Mucosa of rectum (tissue), 2 donors: Measurements from ENCODE around the gene TDRD9.

Experiments
- H3K27ac ChIP-seq, 2 donors: one replicate each; pipeline ENCODE4 v1.7.0; 2013; ENCODE audit warnings: inconsistent platforms in 2 of 2, low read depth in 2 of 2, low read length in 2 of 2
- H3K27me3 ChIP-seq, 2 donors: one replicate each; pipeline ENCODE4 v1.7.0; 2013; ENCODE audit warnings: low read length in 2 of 2; ENCODE audit not compliant: control insufficient read depth in 2 of 2, insufficient read depth in 2 of 2
- H3K36me3 ChIP-seq, 2 donors: one replicate each; pipeline ENCODE4 v1.7.0; 2013; ENCODE audit warnings: low read length in 2 of 2; ENCODE audit not compliant: control insufficient read depth in 2 of 2, insufficient read depth in 2 of 2
- H3K4me1 ChIP-seq, 2 donors: one replicate each; pipeline ENCODE4 v1.7.0; 2013; ENCODE audit warnings: low read length in 2 of 2, mild to moderate bottlenecking in 1 of 2; ENCODE audit not compliant: control insufficient read depth in 2 of 2, insufficient read depth in 2 of 2
- H3K4me3 ChIP-seq, 2 donors: one replicate each; pipeline ENCODE4 v1.7.0; 2013; ENCODE audit warnings: low read length in 2 of 2
- H3K9ac ChIP-seq, 2 donors: one replicate each; pipeline ENCODE4 v1.7.0; 2013; ENCODE audit warnings: low read length in 2 of 2, low read depth in 1 of 2, mild to moderate bottlenecking in 1 of 2
- H3K9me3 ChIP-seq, 2 donors: one replicate each; pipeline ENCODE4 v1.7.0; 2013; ENCODE audit warnings: low read length in 2 of 2; ENCODE audit not compliant: control insufficient read depth in 2 of 2
- donor health status: healthy.
- donor health status: Normal muscosa, but diverticular disease.

Gene TDRD9

DNA sequence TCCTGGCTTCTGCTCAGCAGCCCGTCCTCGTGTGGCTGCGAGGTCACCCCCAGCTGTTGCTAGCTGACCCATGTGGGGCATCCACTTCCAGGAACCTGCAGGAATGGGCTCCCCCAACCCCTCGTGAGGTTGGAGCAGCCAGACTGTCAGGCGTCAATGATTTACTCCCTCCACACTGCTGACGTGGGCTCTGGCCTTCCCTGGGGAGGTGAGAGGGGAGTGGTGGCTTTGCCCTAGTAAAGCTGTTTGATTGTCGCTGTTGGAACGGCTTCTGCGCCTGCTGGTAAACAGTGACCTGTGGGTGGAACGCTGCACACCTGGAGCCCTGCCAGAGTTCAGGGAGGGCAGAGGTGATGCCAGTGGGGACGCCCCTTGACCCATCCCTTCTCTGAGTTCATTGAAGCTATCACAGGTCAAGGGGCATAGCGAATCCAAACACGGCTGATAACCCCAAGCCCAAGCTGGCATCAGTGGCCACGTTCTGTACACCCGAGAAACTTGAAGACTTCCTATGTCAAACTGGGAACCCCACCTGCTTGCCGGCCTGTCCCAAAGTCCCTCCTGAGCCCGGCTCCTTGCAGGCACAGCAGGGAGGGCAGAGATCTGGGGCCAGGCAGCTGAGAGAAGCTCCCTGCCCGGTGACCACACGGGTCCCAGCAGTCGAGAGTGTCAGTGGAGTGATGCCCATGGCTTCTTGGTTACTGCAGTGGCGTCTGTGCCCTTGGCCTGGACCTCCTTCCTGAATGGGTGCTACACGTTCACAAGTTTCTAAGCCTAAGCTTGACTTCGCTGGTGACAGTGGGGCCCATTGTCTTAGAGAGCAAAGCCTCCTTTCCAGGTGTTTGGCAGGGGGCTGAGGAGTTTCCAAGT is 160.0 kb downstream of the TDRD9 start:
- peak overlapping the region; percentile 90 to 91 for H3K27ac ChIP-seq
- no peaks in the 10 kb centered on the region for H3K9me3 ChIP-seq
- H3K4me1 ChIP-seq = peaks cover 44 to 54% of the 10 kb centered on the region in 2 donors
- H3K27me3 ChIP-seq = peaks cover 0 to 4% of the 10 kb centered on the region in 2 donors
- peak overlapping the region in 1 of 2 donors; percentile 66 for H3K9ac ChIP-seq
- H3K4me3 ChIP-seq = peak overlapping the region; percentile 26 to 37
- no peaks in the 10 kb centered on the region for H3K36me3 ChIP-seq

GRCh38 chr14:104090071-104090748 is 162.0 kb downstream of the TDRD9 start:
- H3K4me3 ChIP-seq = no peak overlapping the region
- no peak overlapping the region for H3K27ac ChIP-seq
- no peaks in the 10 kb centered on the region for H3K9me3 ChIP-seq
- peaks cover 35 to 45% of the 10 kb centered on the region in 2 donors for H3K4me1 ChIP-seq
- no peaks in the 10 kb centered on the region for H3K36me3 ChIP-seq
- H3K27me3 ChIP-seq = peaks cover 0 to 4% of the 10 kb centered on the region in 2 donors
- H3K9ac ChIP-seq = no peak overlapping the region

- Histone ChIP-seq H3K9me3 (no peaks in the 10 kb centered on the region), H3K4me3 (no peak overlapping the region), H3K27me3 (peaks cover 0 to 1% of the 10 kb centered on the region in 2 donors), H3K36me3 (no peaks in the 10 kb centered on the region), H3K27ac (no peak overlapping the region), H3K4me1 (peaks cover 29 to 37% of the 10 kb centered on the region in 2 donors), H3K9ac (no peak overlapping the region)
These were observed 163.0 kb downstream of the TDRD9 start for GRCh38 chr14:104091061-104091926.

DNA sequence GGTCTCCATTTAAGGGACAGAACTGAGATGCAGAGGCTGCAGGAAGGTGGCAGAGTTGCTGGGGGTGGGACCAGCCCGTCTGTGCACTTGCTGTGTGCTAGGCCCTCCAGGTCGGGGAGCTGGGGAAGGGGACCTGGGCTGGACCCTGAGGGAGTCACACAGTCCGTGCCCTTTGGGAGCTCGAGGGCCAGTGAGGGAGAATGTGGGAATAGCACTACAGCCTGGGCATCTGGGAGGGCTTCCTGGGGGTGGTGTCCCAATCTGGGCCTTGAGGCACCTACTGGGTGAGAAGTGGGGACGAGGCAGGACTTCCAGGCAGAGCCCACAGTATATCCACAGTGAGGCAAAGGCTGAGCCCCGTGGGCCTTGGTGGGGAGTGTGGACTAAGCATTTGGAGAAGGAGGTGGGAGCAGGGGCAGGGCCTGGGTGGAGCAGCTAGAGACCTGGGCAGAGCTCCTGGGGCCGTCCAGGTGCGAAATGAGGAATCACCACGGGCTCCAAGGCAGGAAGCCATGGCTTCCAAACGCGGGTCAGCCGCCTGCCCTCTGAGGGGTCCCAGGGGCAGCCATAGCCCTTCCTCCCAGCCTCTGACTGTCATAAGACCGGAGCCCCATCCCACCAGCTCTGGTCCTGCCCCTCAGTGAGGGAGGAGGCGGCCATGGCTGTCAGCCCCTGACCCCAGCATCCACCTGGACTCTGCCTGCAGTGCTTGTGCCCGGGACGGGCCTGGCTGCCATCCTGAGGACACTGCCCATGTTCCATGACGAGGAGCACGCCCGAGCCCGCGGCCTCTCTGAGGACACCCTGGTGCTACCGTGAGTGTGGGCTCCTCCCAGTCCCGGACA is 163.9 kb downstream of the TDRD9 start:
- no peaks in the 10 kb centered on the region for H3K27me3 ChIP-seq
- no peak overlapping the region for H3K4me3 ChIP-seq
- H3K4me1 ChIP-seq = peaks cover 22 to 28% of the 10 kb centered on the region in 2 donors
- H3K9me3 ChIP-seq = no peaks in the 10 kb centered on the region
- H3K36me3 ChIP-seq = no peaks in the 10 kb centered on the region
- no peak overlapping the region for H3K27ac ChIP-seq
- H3K9ac ChIP-seq = no peak overlapping the region

DNA sequence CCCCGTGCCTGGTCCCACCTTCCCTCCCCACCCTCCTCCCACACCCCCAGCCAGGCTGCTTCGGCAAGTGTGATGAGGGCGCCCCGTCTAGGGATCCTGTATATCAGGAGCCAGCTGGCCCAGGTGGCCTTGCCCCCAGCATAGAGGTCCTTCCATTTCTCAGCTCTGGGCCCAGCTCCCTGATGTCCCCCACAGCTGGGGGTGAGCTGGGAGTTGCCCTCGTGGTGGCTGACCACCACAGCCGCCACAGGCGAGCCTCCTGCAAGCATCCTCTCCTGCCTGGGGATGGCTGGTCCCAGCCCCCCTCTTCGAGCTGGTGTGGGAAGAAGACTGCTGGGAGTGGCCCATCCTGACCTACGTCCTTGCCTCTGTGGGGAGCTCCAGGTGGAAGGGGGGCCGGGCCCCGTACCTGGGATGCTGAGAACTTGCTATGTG is 164.7 kb downstream of the TDRD9 start:
- no peak overlapping the region for H3K9ac ChIP-seq
- H3K4me3 ChIP-seq = no peak overlapping the region
- peak overlapping the region; percentile 23 to 55 for H3K27ac ChIP-seq
- no peaks in the 10 kb centered on the region for H3K36me3 ChIP-seq
- H3K4me1 ChIP-seq = peaks cover 15 to 20% of the 10 kb centered on the region in 2 donors
- H3K27me3 ChIP-seq = no peaks in the 10 kb centered on the region
- H3K9me3 ChIP-seq = no peaks in the 10 kb centered on the region

DNA sequence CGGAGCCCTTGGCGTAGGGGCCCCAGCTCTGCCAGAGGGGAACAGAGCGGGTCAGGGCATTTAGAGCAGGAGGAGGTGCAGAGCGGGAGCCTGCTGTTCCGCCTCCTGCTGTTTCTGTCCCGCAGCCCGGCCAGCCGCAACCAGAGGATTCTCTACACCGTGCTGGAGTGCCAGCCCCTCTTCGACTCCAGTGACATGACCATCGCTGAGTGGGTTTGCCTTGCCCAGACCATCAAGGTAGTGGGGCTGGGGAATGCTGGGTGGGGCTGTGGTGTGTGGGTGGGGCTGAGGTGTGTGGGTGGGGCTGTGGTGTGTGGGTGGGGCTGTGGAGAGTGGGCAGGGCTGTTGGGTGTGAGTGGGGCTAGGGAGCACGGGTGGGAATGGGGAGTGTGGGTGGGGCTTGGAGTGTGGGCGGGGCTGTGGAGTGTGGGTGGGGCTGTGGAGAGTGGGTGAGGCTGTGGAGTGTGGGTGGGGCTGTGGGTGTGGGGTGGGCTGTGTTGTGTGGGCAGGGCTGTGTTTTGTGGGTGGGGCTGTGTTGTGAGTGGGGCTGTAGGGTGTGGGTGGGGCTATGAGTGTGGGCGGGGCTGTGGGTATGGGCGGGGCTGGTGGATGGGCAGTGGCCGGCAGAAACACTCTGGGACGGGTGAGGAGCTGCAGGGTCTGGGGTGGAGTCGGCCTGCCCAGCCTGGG is 165.3 kb downstream of the TDRD9 start:
- Histone ChIP-seq H3K4me1 (peaks cover 11 to 15% of the 10 kb centered on the region in 2 donors), H3K4me3 (no peak overlapping the region), H3K36me3 (no peaks in the 10 kb centered on the region), H3K27me3 (no peaks in the 10 kb centered on the region), H3K9ac (no peak overlapping the region), H3K27ac (peak overlapping the region; percentile 52 to 55), H3K9me3 (no peaks in the 10 kb centered on the region)

- Histone ChIP-seq H3K36me3 (no peaks in the 10 kb centered on the region), H3K4me3 (no peak overlapping the region), H3K9me3 (no peaks in the 10 kb centered on the region), H3K27ac (peak overlapping the region; percentile 50 to 52), H3K27me3 (no peaks in the 10 kb centered on the region), H3K9ac (peak overlapping the region in 1 of 2 donors; percentile 45), H3K4me1 (peaks cover 9 to 12% of the 10 kb centered on the region in 2 donors)
These were observed 165.9 kb downstream of the TDRD9 start for GRCh38 chr14:104094056-104094708.

DNA sequence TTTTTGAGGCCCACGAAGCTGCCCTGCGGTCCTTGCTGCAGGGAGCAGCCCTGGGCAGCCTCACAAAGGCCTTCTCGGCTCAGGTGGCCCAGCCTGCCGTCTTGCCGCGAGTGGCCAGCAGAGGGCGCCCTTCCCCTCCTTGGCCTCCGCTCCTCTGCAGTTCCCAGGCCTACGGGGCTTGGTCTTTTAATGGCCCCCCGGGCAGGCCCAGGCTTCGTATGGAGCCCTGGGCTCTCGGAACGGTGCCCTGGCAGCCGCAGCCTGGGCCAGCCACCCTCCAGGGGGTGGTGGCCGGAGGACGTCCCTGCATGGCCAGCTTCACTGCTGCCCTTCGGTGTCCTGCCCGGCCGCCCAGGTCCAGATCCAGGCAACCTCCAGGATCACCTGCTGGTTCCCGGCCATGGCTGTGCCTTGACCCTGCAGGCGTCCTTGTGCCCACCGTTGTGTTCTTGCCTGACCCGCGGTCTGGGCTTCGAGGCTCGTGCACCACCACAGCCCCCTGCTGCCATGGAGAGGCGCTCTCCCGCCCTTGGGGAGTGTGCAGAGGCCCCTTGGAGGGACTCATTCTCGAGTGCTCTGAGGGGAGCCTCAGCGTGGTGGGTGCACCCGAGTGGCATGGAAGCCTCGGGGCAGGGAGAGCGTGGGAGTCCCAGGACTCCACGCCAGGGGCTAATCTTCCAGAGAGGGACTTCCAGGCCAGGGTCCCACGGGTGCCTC is 166.6 kb downstream of the TDRD9 start:
- Histone ChIP-seq H3K9ac (peak overlapping the region in 1 of 2 donors; percentile 45), H3K27ac (no peak overlapping the region), H3K4me3 (no peak overlapping the region), H3K9me3 (no peaks in the 10 kb centered on the region), H3K27me3 (no peaks in the 10 kb centered on the region), H3K4me1 (peaks cover 11 to 14% of the 10 kb centered on the region in 2 donors), H3K36me3 (no peaks in the 10 kb centered on the region)
